Measurements from ENCODE around the gene FTL.

DNA sequence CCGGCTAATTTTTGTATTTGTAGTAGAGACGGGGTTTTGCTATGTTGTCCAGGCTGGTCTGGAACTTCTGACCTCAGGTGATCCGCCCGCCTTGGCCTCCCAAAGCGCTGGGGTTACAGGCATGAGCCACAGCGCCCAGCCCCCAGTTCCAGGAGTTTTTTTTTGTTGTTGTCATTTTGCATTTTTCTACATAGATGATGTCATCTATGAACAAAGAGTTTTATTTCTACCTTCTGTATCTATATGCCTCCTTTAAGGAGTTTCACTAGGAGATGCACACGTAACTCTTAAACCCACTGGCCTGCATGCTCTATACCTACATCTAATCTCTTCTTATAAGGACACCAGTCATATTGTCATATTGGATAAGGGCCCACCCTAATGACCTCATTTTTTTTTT is 26.9 kb upstream of the FTL start:
- TF ChIP-seq, protein P1, sequence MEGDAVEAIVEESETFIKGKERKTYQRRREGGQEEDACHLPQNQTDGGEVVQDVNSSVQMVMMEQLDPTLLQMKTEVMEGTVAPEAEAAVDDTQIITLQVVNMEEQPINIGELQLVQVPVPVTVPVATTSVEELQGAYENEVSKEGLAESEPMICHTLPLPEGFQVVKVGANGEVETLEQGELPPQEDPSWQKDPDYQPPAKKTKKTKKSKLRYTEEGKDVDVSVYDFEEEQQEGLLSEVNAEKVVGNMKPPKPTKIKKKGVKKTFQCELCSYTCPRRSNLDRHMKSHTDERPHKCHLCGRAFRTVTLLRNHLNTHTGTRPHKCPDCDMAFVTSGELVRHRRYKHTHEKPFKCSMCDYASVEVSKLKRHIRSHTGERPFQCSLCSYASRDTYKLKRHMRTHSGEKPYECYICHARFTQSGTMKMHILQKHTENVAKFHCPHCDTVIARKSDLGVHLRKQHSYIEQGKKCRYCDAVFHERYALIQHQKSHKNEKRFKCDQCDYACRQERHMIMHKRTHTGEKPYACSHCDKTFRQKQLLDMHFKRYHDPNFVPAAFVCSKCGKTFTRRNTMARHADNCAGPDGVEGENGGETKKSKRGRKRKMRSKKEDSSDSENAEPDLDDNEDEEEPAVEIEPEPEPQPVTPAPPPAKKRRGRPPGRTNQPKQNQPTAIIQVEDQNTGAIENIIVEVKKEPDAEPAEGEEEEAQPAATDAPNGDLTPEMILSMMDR (IDR thresholded peaks at IDR 0.05; ENCODE audit: insufficient read depth, low read depth, low read length), result no peak
- TF ChIP-seq EZH2 (IDR thresholded peaks at IDR 0.05; ENCODE audit: insufficient read depth, low read length), result no peak
